AG09319 (cell line): ENCODE data around the gene DKK3.
"Not testable (repeated sequence)": the region's sequence is repeated elsewhere in the genome, so short reads cannot be mapped to it uniquely, and the experiment has no call there.

Experiments
- DNase-seq: peaks from one replicate; pipeline ENCODE4 v3.0.0-alpha.2; 2010; ENCODE audit warnings: low read depth; ENCODE audit errors: extremely low read depth
- TF ChIP-seq, protein P1 (sequence below): IDR thresholded peaks from 2 replicates; pipeline ENCODE4 v1.5.1; 2011; ENCODE audit warnings: low read depth, mild to moderate bottlenecking, inconsistent platforms, low read length, moderate library complexity

The DKK3 gene

DNA sequence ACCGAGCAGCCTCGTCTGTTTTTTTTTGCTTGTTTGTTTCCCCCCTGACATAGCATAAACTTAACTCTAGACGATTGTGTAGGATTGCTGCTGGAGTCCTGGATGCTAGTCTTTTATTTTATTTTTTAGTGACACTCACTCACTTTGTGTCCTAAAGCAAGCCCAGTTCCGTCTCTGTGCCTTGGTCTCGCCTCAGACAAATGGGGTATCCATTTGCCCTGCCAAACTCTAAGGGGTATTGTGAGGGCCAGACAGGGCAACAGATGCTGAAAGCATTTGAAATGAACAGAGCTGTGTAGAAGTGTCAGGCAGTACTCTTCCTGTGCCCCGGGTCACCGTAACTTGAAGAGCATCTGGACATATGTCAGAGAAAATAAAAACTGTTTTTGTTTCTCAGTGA, 34.8 kb upstream of the DKK3 start:
- TF ChIP-seq, protein P1, sequence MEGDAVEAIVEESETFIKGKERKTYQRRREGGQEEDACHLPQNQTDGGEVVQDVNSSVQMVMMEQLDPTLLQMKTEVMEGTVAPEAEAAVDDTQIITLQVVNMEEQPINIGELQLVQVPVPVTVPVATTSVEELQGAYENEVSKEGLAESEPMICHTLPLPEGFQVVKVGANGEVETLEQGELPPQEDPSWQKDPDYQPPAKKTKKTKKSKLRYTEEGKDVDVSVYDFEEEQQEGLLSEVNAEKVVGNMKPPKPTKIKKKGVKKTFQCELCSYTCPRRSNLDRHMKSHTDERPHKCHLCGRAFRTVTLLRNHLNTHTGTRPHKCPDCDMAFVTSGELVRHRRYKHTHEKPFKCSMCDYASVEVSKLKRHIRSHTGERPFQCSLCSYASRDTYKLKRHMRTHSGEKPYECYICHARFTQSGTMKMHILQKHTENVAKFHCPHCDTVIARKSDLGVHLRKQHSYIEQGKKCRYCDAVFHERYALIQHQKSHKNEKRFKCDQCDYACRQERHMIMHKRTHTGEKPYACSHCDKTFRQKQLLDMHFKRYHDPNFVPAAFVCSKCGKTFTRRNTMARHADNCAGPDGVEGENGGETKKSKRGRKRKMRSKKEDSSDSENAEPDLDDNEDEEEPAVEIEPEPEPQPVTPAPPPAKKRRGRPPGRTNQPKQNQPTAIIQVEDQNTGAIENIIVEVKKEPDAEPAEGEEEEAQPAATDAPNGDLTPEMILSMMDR, result no peak
- DNase-seq, result no peak

DNA sequence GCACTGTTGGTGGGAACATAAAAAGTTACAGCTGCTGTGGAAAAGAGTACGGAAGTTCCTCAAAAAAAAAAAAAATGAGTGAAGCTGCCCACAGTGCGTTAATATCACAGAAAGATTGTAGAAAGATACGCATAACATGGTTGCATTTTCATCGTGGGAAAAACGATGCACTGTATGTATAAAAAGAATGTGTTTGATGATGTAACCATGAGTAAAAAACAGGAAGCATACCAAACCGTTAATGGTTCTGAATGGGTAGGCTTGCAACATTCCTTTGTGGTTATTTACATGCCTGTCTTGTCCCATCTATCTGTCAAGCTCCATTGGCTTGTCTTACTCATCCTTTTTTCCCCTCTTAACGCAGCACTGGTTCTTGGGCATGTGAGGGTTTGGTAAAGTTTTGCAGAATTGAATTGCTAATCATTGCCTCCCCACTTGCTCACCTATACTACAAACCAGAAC, 33.8 kb upstream of the DKK3 start:
- peak; percentile 49 for DNase-seq
- TF ChIP-seq, protein P1, result no peak

DNA sequence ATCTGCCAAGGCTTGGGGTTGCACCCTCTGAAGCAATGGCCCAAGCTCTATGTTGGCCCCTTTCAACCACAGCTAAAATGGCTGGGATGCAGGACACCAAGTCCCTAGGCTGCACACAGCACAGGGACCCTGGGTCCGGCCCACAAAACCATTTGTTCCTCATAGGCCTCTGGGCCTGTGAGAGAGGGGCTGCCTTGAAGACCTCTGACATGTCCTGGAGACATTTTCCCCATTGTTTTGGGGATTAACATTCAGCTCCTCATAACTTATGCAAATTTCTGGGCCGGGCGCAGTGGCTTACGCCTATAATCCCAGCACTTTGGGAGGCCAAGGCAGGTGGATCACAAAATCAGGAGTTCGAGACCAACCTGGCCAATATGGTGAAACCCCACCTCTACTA, 32.3 kb upstream of the DKK3 start:
- not testable (repeated sequence) for DNase-seq

DNA sequence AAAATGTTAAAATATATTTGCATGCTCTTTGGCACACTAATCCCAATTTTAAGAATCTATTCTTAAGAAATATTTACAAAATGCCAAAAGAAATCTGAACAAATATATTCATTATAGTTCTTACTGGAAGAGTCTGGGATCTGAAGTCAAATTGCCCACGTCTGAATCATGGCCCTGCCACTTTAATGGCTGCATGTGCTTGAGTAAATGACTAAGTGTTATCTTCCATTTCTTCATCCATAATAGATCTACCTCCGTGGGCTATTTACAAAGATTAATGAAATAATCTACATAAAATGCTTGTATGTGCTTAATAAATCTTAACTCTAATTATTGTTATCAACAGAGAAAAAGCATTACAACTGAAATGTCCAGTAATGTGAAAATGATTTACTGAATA, 24.5 kb upstream of the DKK3 start:
- DNase-seq, result no peak
- TF ChIP-seq, protein P1, result no peak

DNA sequence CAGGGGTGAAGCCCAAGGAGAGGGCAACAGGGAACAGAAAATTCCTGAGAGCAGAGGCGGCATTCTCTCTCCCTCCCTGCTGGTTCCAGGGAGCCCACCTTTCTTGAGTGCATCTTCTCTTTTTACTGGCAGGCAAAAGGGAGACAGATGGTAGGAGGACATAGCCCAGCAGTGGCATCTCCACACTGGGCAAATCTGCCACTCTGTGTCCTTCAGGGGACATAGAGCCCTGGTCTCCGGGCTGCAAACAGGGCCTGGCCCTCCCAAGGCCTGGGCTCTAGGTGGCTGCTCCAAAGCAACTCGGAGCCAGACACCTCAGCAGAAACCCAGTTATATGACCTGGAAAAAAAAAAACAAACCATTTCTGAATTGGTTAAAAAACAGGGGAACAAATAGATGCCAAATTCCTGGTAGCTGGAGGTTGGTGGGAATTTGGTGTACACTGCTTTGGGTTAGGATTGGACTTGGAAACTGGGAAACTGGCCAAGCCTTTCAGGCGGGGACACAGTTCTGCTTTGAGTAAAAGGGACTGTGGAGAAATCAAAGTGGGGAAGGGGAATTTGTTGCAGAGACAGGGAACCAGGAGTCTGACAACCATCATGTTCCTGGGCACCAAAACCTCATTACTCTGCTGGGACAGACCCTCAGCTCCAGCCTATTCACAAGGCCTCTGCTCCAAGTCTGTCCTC, 23.6 kb upstream of the DKK3 start:
- TF ChIP-seq, protein P1, result no peak
- DNase-seq, result no peak

DNA sequence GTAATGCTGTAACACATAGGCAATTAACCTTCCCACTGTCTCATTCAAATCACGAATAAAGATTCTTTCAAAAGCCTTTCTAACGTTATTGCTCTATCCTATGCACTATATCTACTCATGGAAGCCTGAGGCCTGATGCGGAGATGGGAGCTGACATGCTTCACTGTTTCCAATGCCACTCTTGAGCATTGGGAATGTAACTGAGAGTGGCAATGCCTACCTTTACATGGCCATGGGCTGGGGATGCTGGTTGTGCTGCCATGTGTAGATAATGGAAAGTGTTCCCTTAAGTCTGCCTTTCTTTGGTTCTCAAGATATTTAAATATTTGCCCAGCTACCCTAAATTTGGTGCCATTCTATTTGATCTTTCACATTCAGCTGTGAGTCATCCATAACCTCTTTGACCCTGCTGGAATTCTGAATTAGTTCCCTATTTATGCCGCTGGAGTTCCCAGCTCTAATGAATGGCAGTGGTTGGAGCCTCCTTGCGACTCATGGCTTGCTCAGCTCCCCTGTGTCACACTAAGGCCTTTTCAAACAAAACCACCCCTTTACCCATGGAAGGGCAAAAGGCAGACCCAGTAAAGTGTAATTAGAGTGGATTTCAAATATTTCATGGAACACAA, 21.4 kb upstream of the DKK3 start:
- TF ChIP-seq, protein P1, result no peak
- DNase-seq, result no peak

DNA sequence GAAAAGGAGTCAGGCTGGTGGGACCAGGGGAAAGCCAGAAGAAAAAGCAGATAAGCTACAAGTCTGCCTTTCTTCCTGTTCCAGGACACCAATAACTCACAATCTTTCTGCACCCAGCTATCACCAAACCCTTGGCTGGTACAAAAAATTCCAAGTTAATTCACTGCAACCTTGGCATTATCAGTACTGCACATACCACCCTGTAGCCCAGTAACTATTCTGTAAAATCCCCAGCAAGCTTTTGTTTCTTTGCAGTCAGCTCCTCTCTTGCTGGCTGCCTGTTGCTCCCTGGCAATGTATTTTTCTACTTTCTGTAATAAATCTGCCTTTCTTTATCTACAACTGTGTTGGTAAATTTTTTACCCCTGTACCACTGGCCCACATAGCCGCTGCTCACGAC, 20.7 kb upstream of the DKK3 start:
- TF ChIP-seq, protein P1, result no peak
- no peak for DNase-seq

DNA sequence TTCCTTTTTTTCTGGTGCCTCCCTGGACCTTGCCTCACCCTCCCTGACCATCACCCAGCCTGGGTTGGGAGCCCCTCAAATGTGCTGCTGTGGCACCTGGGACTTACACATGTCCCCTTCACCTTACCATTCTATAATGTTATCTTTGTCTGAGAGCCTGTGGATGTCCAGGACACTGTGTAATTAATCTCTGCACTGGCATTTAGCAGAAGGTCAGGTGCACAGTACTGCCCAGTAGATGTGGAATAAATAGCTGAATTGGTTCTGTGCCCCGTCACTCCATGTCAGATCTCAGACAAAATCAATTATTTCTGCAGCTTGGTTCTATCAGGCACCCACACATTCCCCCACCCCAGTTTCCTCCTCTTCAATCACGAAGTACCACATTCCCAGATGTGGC, 19.9 kb upstream of the DKK3 start:
- DNase-seq, result no peak

More for the DNA sequence above, 19.9 kb upstream of the DKK3 start:
- TF ChIP-seq, protein P1, result no peak
